Measurements from ENCODE around the gene GULP1.

- TF ChIP-seq CTCF (IDR thresholded peaks at IDR 0.05) (no peak), POLR2A (IDR thresholded peaks at IDR 0.05) (no peak)
Measured at GRCh38 chr2:188588235-188588634, 296.6 kb downstream of the GULP1 start.
